NCI-H774 (cell line): Measurements from ENCODE around the gene COQ3.
"Not testable (repeated sequence)": the region's sequence is repeated elsewhere in the genome, so short reads cannot be mapped to it uniquely, and the experiment has no call there.

Experiments
- DNase-seq: peaks from one replicate; lab custom pipeline; 2025; lab: John Stamatoyannopoulos, UW

COQ3 gene

DNA sequence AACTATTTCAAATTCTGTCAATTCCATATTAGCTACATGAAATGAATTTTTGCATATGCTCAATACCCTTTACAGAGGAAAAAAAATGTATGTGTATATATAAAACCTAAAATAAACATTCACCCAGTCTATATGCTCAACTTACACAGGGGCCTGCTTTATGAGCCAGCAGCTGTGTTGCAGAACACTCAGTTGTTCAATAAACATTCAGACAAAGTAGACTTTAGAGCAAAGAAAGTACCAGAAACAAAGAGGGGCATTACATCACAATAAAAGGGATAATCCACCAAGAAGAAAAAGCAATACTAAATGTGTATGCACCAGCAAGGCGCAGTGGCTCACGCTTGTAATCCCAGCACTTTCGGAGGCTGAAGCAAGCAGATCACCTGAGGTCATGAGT is 9.5 kb downstream of the COQ3 start:
- no peak for DNase-seq

DNA sequence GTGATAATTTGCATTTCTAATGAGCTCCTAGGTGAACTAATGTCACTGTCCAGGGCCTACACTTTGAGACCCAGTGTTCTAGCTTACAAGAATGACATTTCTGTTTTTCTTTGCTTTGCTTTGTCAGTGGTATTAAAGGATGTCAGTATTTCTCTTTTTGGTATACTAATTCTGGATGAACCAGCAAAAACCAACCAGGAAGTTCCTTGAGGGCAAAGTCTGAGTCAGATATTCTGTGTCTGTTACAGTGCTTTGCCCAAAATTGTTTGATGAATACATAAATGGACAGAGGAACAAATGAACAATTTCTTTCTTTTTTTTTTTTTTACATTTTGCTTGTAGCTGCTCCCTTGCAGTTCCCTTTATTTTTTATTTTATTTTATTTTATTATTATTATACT is 15.4 kb downstream of the COQ3 start:
- DNase-seq, result no peak

DNA sequence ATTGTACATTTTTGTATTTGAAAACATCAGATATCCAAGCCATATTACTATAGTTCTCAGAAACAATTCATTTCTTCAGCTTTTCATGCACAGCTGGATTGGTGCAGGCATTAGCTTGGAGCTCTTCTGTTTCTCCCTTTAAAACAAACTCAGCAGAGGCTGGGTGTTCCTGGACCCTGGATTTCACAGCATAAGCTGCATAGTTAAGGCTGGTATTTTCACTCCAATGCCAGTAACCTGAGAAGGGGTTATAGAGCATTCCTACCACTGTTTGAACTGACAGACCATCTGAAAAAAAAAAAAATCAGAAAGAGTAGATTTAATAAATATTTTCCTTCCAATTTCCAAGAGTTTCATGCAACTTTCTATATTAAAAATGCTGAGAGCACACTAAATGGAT is 24.5 kb downstream of the COQ3 start:
- DNase-seq, result no peak

DNA sequence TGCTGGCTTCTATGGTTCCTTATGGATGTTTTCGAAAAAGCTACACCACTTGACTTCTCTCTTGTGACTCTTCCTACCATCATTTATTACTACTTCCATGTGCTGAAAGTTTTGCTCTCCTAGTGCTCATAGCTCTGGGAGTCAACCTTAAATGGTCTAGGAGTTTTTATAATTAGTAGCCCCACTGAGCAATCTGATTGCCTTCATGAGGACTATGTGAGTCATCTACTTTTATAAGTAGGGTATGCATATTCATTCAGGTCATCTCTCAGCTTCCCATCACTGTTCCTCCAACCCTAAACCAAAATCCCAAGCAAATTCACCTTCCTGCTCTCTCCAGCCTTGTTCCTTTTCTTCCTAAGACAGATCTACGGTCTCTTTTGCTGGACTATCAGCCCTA is 27.1 kb downstream of the COQ3 start:
- DNase-seq, result no peak

DNA sequence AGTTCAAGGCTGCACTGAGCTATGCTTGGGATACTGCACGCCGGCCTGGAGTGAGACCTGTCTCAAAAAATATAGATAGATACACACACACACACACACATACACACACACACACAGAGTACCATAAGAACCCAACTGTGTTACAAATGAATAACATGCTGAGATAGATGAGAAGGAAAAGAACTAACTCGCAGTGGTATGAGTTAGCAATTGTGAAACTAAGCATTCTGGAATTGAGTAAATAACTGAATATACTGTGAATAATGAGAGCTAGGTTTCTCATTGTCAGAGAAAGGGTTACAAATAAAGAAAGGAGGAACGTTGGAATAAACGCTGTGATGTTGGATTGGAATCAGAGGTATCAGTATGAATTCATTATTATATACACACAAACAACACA is 30.0 kb downstream of the COQ3 start:
- DNase-seq, result no peak

DNA sequence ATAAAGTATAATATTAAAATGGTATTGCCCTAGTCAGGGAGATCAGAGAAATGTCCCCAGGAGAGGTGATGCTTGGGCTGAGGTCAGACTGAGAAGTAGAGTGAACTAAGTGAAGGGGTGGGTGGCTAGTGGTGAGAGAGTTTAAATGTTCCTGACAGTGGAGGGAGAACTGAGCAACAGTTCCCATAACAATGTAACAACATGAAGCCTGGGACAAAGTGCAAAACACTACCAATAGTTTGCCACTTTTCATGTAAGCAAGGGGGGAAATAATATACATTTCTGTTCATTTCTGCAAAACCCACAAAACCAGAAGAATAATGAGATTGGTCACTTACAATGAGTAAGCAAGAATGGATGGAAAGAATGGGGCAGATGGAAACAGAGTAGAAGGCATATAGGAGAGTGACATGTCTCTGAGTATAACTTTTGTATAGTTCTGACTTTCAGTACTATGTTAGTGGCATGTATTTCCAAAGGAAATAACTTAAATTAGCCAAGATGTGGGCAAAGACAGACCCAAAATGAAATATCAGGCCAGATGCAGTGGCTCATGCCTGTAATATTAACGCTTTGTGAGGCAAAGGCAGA is 31.2 kb downstream of the COQ3 start:
- DNase-seq, result no peak

DNA sequence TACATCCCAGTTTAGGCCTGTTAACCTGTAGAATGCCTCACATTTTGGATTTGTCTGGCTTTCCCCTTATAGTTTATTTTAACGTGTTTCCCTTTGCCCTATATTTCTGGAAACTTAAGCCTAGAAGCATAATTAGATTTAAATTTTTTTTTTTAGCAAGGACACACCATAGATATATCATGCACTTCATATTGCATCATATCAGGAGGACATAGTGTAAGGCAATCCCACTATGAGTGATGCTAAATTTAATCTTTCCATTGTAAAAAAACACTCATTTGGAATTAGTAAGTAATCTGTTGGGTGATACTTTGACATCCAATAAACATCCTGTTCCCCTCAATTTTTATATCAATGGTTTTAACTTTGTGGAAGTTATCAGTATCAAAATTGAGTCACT is 34.2 kb downstream of the COQ3 start:
- no peak for DNase-seq

DNA sequence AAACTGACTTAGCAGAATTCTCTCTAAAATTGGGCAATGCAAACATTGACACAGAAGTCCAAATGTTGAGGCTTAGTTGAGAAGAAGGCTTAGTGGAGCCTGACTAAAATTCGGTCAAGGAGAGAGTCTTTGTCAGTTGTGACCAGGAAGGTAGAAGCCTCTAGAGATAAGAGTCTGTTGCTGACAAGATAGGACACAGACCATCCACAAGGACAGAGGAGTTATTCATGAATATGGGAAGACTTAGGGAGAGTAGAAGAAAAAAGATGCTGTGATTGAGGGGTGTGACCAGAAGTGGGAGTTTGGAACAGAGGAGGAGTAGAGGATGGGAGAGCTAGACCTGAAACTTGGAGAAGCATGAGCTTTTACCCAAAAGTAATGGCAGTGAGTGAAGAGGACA is 37.4 kb downstream of the COQ3 start:
- no peak for DNase-seq

DNA sequence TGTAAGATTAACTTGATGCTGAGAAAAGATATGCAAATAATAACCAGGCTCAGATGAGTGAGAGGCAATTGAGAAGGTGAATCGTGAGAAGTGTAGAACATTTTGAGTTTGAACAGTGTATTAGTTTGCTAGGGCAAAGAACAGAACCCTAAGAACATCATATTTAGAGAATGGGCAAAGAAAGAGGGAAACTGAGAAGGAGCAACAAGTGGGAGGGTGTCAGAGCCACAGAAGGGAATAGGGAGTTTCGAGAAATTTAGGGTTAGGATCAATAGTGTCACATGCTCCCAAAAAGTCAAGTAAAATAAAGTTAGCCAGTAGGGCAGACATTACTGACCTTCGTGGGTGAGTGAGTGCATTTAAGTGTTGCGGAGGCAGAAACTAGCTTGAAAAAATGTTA is 39.0 kb downstream of the COQ3 start:
- DNase-seq, result no peak

DNA sequence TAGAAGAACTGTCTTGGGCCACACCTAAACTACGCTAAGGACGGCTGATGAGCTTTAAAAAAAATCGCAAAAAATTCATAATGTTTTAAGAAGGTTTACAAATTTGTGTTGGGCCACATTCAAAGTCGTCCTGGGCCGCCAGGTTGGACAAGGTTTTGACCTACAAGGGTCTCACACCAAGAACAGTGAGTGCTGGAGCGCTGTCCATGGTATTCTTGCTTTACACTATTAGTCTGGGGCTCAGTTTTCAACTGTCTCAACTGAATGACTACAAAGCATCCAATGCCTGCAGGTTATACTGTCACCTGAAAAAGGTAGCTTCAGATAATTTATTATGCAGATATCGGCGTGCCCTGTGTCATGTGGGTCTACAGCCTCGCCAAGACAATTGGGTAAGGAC is 40.9 kb downstream of the COQ3 start:
- no peak for DNase-seq

DNA sequence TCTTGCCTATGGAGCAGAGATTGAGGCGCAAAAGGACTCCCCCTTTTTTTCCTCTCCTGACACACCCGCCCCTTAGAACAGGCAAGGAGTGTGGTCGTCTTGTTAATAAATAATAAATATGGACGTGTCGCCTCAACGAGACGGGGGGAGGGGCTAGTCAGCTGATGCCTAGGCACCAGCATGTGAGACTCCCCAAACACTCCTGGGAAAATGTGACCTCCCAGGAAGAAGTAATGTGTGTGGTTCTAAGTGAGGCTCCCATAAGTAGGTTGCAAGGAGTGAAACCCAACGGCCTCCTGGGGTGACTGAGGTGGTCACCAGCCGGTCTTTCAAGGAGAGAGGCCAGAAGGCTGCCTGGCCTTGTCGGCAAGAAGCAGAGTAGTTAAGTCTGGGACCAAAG is 43.4 kb downstream of the COQ3 start:
- DNase-seq, result peak; percentile 53

DNA sequence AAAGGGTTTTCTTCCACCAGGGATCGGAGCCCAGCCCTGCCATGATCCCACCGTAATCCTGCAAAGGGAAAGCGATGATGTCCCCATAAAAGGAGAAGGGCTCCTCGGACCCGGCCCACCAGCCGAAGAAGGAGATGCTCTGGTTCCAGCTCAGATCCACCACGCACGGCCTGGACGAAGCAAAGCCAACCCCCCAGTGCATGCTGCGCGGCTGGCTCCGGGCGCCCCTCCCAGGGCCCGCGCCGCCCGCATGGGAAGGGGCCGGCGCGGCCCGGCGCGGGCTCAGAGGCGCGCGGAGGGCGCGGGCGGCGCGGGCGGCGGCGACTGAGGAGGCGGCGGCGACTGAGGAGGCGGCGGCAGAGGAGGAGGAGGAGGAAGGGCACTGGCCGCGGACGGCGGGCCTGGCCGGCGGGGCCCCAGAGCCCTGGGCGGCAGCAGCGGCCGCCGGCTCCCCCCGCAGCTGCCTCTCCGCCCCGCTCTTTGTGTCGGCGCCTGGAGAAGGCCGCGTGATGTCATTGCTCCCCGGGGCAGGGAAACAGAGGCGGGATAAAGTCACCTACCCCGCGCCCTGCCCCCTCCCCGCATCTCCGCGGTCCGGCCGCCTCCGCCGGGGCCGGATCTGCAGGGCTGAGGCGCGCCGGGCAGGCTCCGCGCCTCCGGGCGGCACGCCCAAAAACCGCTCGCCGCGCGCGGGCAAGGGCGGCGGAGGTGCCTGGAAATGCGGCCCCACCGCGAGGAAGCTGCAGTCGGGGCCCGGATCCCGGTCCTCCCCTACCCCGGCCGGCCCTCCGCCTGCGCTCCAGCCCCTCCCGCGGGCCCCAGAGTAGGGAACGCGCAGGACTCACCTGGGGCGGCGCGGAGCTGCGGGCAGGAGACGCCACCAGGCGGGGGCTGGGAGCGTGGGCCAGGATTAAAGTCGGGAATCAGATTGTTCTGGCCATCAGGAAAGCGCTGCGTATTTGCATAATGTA is 44.5 kb downstream of the COQ3 start, which contains the start of gene FAXC:
TSS of gene FAXC (minus strand) at position 504 of the 971 bp plus-strand sequence. CDS start at position 202, 302 bp downstream.
- peak; percentile 85 for DNase-seq

DNA sequence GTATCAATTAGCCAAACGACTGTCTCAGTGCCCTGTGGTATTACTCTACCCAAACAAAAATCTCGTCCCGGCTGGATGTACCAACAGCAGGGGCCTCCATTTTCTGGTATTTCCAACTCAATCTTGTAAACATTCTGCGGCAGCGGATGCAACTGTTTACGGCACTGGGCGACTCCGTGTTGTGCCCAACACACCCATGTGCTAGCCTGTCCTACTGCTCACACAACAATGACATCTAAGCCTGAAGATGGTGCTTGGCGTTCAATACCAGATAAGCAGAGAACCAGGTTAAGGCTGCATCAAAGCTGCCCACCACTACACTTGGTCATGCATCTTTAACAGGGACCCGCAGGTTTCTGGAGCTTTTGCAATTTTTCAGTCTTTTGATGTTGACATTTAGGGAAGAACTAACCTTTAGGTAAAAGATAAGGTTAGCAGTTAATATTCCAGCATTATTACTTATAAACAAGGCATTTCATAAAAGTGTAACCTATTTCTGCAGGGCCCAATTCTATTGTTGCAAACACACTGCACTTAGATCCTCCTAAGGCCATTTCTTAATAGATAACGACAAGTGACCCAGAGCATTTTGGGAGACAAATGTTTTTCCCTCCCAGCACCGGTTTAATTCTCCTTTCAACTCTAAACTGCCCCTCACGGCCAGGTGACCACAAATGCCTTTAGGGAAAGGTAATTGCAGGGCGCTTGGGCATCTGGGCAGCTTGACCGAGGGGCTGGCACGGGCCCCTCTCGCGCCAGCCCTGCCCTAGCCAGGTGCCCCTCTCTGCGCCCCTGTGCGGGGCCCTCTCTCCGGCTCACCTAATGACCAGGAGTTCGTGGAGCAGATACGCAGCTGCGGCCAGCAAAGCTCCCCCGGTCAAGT is 45.5 kb downstream of the COQ3 start:
- DNase-seq, result no peak

DNA sequence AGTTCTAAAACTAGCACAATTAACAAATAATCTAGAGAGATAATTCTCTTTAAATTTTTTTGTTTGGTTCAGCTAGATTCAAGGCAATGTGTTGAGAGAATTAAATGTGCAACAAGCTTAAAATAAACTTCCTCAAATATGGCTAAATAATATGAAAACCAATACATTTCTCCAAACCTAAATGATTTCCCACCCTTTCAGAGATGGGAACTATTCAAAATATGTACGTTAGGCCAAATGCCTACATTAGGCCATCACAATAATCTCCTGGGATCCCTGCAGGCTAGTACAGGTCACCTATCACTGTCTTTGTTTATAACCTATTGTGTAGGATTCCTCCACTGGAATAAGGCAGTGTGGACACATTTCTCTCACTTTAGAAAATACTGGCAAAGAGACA is 46.2 kb downstream of the COQ3 start:
- no peak for DNase-seq

DNA sequence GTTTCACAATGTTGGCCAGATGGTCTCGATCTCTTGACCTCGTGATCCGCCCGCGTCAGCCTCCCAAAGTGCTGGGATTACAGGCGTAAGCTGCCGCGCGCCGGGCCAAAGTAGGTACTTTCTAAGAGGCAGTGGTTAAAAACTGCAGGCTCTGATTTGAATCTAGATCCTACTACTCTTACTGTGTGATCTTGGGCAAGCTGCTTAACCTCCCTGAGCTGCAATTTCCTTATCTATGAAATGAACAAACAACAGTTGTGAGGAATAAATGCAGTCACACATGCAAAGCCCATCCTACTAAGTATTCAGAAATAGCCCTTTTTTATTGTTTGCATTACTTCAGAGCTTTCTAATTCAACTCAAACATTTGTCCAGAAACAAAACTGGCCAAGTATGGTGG is 47.4 kb downstream of the COQ3 start:
- no peak for DNase-seq

DNA sequence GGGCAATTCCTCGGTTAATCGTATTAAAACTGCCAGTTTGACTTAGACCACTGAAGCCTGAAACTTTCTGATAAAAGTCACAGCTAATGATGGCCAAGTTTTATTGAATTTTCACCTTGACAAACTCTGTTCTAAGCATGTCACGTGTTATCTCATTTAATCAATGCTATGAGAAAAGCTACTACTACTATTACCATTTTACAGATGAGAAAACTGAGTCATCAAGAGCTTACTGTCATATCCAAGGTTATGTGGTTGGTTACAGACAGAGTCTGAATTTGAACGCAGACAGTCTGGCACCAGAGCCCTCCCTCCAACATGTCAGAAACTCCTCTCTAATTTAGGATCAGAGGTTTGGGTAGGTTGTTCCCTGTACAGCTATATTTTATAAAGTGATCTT is 48.8 kb downstream of the COQ3 start:
- no peak for DNase-seq

DNA sequence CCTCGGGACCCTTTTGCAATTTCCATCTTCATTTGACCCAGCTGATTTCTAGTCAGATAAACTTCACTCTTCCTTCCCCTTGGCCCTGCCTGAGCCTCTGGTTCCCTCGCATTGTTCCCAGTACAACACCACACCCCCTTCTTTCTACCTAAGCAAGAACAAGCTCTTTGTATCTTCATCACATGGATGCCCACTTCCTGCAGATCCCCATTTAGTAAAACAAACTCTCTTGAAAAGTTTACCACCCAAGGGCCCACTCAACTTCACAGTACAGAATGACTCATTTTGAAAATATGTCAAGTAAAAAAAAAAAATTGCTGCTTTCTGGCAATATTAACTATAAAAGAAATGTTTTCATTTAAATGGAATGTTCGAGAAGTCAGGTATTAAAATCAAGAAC is 49.7 kb downstream of the COQ3 start:
- no peak for DNase-seq

DNA sequence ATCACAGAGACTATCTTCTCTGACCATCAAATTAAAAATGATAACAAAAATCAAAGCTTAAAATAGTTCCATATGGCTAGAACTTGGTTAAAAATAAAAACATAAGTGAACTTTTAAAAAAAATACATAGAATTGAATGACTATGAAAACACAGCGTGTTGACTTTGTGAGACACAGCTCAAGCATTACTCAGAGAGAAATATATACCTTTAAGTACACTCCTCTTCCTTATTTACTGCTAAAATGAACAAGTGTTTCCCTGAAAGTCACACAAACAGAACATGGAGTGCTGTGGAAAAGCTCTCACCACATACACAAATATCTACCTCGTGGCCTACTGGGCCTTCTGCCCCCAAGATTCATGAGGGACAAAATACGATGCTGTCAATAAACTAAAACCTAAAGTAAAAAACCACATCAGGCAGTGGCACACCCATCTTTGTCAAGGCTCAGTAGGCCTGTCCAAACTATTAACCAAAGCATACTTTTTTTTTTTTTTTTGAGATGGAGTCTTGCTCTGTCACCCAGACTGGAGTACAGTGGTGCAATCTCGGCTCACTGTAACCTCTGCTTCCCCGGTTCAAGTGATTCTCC is 52.0 kb downstream of the COQ3 start:
- no peak for DNase-seq

DNA sequence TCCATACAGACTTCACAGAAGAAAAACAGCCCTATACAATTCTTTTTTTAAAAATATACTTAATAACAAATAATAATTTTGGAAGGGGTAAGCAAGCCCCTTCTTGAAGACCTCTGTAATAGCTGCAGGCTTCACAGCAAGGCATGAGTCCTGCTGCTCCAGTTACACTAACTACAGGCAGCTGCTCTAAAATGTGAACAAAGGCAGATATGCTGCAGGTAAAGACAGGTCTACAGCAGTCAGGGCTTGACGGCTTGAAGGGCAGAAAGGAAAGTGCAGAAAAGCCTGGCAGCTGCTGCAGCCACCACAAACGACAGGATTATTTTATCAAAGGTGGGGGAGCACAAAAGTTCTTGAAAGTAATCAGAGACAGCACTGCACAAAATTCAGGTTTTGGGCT is 55.8 kb downstream of the COQ3 start:
- no peak for DNase-seq

DNA sequence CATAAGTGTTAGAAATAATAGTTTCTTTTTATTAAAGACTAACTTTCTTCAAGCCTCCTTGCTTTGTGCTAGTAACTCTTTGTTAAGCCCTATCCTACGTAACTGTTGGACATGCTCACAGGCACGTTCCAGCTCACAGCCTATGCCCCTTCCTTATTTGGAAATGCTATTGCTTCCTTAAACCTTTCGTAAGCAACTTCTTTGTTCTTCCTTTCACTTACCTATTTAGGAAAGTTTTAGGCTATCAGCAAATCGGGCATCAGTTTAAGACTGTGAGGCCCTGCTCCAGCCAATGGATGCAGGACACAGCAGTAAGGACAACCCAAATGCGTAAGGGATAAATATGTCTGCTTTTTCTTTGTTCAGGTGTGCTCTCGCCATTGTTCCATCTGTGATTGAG is 58.7 kb downstream of the COQ3 start:
- not testable (repeated sequence) for DNase-seq

DNA sequence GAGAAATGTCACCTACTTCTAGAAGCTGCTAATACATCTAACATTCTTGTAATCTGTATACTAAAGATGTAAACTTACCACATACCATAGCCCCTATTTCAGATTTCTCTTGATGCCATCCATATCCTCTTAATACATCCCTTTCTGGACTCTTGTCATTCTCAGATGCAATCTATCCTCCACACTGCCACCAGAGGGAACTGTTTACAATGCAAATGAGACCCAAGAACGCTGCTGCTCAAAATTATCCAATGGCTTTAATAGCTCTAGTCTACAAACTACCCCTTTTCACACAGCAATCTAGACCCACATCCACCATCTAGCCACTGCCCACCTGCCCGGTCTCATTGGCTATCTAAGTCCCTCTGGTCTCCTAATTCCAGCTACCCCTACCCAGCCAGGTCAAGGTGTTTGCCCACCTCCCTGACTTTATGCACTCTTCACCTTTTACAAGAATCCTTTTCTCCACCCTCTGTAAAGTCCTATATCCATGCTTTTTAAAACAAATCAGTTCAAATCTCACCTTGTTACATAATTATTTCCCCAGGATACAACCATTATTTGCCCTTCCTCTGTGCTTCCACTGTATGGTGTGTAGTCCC is 59.4 kb downstream of the COQ3 start:
- DNase-seq, result peak; percentile 34

DNA sequence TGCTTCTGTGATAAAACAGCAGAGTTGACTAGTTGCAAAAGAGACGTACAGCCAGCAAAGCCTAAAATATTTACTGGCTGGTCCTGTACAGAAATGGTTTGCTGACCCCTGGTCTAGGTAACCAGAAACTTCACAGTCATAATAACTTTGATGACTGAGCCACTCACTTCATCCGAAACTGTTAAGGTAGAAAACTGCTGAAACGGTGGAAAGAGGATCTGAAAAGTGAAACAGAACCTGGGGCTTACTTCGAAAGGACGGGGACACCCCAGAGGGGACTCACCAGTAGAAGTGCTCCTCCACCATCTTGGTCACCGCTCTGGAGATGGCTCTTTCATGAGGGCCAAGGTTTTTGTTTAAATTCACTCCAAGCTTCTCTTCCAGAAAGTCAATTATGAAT is 60.9 kb downstream of the COQ3 start:
- no peak for DNase-seq
